Esophagus squamous epithelium (tissue), 4 donors: ENCODE results near the gene CNIH3.

Source experiments
- POLR2A ChIP-seq, 4 donors: fragments of 450-650 bp; IDR thresholded peaks; one replicate each; pipeline ENCODE4 v1.6.1; 2017; ENCODE audit warnings: antibody characterized with exemption in 4 of 4, mild to moderate bottlenecking in 4 of 4, moderate library complexity in 3 of 4
- TF ChIP-seq, protein P1 (sequence below), 6 experiments: fragments of 450-650 bp in 4 of 6; fragments of 200-600 bp in 2 of 6; sonication (generic) in 2 of 6; IDR thresholded peaks; one replicate each; pipeline ENCODE4 v1.5.1; 2016 to 2019; ENCODE audit warnings: antibody characterized with exemption in 6 of 6, mild to moderate bottlenecking in 4 of 6, moderate library complexity in 4 of 6

GRCh38 chr1:224720216-224720615 lies 104.1 kb downstream of the CNIH3 start:
- TF ChIP-seq, protein P1, sequence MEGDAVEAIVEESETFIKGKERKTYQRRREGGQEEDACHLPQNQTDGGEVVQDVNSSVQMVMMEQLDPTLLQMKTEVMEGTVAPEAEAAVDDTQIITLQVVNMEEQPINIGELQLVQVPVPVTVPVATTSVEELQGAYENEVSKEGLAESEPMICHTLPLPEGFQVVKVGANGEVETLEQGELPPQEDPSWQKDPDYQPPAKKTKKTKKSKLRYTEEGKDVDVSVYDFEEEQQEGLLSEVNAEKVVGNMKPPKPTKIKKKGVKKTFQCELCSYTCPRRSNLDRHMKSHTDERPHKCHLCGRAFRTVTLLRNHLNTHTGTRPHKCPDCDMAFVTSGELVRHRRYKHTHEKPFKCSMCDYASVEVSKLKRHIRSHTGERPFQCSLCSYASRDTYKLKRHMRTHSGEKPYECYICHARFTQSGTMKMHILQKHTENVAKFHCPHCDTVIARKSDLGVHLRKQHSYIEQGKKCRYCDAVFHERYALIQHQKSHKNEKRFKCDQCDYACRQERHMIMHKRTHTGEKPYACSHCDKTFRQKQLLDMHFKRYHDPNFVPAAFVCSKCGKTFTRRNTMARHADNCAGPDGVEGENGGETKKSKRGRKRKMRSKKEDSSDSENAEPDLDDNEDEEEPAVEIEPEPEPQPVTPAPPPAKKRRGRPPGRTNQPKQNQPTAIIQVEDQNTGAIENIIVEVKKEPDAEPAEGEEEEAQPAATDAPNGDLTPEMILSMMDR (IDR thresholded peaks at IDR 0.05), result no peak
- TF ChIP-seq POLR2A (IDR thresholded peaks at IDR 0.05), result no peak
